Thyroid gland (tissue), 4 donors: ENCODE results near the gene DHX58. TPM values are rescaled to one million over a fixed set of nuclear protein-coding genes. Genes with fewer than 3 reads are reported as not detected.
A peak's percentile ranks its signal among the peaks of the same experiment; 100 is the strongest.

Experiments used
- DNase-seq, 2 donors: peaks; one replicate each; pipeline ENCODE4 v3.0.0-alpha.2; 2019
- H3K27ac ChIP-seq, 3 donors: fragments of 200-600 bp; sonication (generic); 1 replicate in 2 of 3; 2 replicates in 1 of 3; pipeline ENCODE4 v1.5.1; 2016 to 2019; ENCODE audit warnings: mild to moderate bottlenecking in 1 of 3, moderate library complexity in 1 of 3
- H3K27me3 ChIP-seq: fragments of 200-600 bp; sonication (generic); one replicate; pipeline ENCODE4 v1.5.1; 2019
- H3K36me3 ChIP-seq, 2 donors: fragments of 200-600 bp; sonication (generic); one replicate each; pipeline ENCODE4 v1.5.1; 2016 to 2019
- H3K4me1 ChIP-seq, 2 donors: fragments of 200-600 bp; sonication (generic); one replicate each; pipeline ENCODE4 v1.5.1; 2017 to 2019
- H3K4me3 ChIP-seq, 3 donors: fragments of 200-600 bp; sonication (generic); replicated peaks in 1 of 3; 1 replicate in 2 of 3; 2 replicates in 1 of 3; pipeline ENCODE4 v1.5.1; 2016; ENCODE audit warnings: mild to moderate bottlenecking in 1 of 3
- H3K9me3 ChIP-seq: fragments of 200-600 bp; sonication (generic); one replicate; pipeline ENCODE4 v1.5.1; 2017
- POLR2A ChIP-seq, 2 donors: fragments of 450-650 bp; IDR thresholded peaks; one replicate each; pipeline ENCODE4 v1.6.1; 2017; ENCODE audit warnings: antibody characterized with exemption in 2 of 2, mild to moderate bottlenecking in 2 of 2, moderate library complexity in 1 of 2
- WGBS, 2 donors: methylation state at CpG; one replicate each; pipeline ENCODE4 v1.1.5; 2017; 5-methylcytosine and 5-hydroxymethylcytosine counted together
- intact Hi-C: fragments of 100-400 bp; cut with DNase I; formaldehyde crosslinking; loops from one replicate; pipeline ENCODE4 v1.15.1; 2023
- total RNA-seq, 4 donors: library from RNA; depleted of rRNA; stranded (reverse); fragments of >200 nt; gene quantifications; one replicate each; pipeline ENCODE4 v1.2.3, GENCODE V29; 2016
- TF ChIP-seq, protein P1 (sequence below), 6 experiments: fragments of 200-600 bp in 3 of 6; fragments of 450-650 bp in 3 of 6; sonication (generic) in 3 of 6; IDR thresholded peaks; one replicate each; pipeline ENCODE4 v1.5.1; 2016 to 2019; ENCODE audit warnings: antibody characterized with exemption in 6 of 6, mild to moderate bottlenecking in 2 of 6, inconsistent platforms in 1 of 6, moderate library complexity in 1 of 6

The DHX58 gene
- total RNA-seq, 4 donors from 2014 or later = 6.4 to 12.9 (median 9.7) TPM

GRCh38 chr17:42067371-42068091 is 45.0 kb downstream of the DHX58 start:
- TF ChIP-seq, protein P1, sequence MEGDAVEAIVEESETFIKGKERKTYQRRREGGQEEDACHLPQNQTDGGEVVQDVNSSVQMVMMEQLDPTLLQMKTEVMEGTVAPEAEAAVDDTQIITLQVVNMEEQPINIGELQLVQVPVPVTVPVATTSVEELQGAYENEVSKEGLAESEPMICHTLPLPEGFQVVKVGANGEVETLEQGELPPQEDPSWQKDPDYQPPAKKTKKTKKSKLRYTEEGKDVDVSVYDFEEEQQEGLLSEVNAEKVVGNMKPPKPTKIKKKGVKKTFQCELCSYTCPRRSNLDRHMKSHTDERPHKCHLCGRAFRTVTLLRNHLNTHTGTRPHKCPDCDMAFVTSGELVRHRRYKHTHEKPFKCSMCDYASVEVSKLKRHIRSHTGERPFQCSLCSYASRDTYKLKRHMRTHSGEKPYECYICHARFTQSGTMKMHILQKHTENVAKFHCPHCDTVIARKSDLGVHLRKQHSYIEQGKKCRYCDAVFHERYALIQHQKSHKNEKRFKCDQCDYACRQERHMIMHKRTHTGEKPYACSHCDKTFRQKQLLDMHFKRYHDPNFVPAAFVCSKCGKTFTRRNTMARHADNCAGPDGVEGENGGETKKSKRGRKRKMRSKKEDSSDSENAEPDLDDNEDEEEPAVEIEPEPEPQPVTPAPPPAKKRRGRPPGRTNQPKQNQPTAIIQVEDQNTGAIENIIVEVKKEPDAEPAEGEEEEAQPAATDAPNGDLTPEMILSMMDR (IDR thresholded peaks at IDR 0.05) = peak; percentile 74 to 89 (median 79)
- TF ChIP-seq POLR2A (IDR thresholded peaks at IDR 0.05) = no peak
- H3K4me3 ChIP-seq = no peak overlapping the region
- intact Hi-C loops = loop anchor here (5.0 kb wide), 1 partner anchor 50 kb away; no protein-coding TSS in a partner anchor
- DNase-seq = peak; percentile 54 to 58
- H3K36me3 ChIP-seq = no peaks in the 10 kb centered on the region
- H3K27me3 ChIP-seq = peaks cover 4% of the 10 kb centered on the region
- no peaks in the 10 kb centered on the region for H3K9me3 ChIP-seq
- peaks cover 0 to 8% of the 10 kb centered on the region in 2 donors for H3K4me1 ChIP-seq
- H3K27ac ChIP-seq = no peak overlapping the region
- 47 to 60% methylated on average over 9 to 12 of the region's 12 CpGs for WGBS, 2 donors

GRCh38 chr17:42065201-42065600 is 47.3 kb downstream of the DHX58 start:
- intact Hi-C loops = loop anchor here (5.0 kb wide), 1 partner anchor 52 kb away; no protein-coding TSS in a partner anchor
- WGBS, 2 donors = 71 to 93% methylated on average over 2 of the region's 2 CpGs
- no peak for DNase-seq
- H3K9me3 ChIP-seq = no peaks in the 10 kb centered on the region
- no peak overlapping the region for H3K27ac ChIP-seq
- H3K27me3 ChIP-seq = no peaks in the 10 kb centered on the region
- H3K36me3 ChIP-seq = no peaks in the 10 kb centered on the region
- H3K4me1 ChIP-seq = no peaks in the 10 kb centered on the region
- TF ChIP-seq, protein P1 (IDR thresholded peaks at IDR 0.05) = no peak
- TF ChIP-seq POLR2A (IDR thresholded peaks at IDR 0.05) = no peak
- H3K4me3 ChIP-seq = no peak overlapping the region

GRCh38 chr17:42062681-42063080 is 49.8 kb downstream of the DHX58 start:
- intact Hi-C loops = no loop called here
- no peak overlapping the region for H3K27ac ChIP-seq
- no peaks in the 10 kb centered on the region for H3K36me3 ChIP-seq
- H3K4me3 ChIP-seq = no peak overlapping the region
- no peaks in the 10 kb centered on the region for H3K9me3 ChIP-seq
- TF ChIP-seq POLR2A (IDR thresholded peaks at IDR 0.05) = no peak
- TF ChIP-seq, protein P1 (IDR thresholded peaks at IDR 0.05) = no peak
- H3K27me3 ChIP-seq = no peaks in the 10 kb centered on the region
- DNase-seq = no peak
- 86 to 90% methylated on average over 3 to 14 of the region's 14 CpGs for WGBS, 2 donors
- no peaks in the 10 kb centered on the region for H3K4me1 ChIP-seq

GRCh38 chr17:42061646-42062487 is 50.6 kb downstream of the DHX58 start:
- H3K36me3 ChIP-seq = no peaks in the 10 kb centered on the region
- H3K4me1 ChIP-seq = no peaks in the 10 kb centered on the region
- intact Hi-C loops = no loop called here
- H3K4me3 ChIP-seq = no peak overlapping the region
- no peak overlapping the region for H3K27ac ChIP-seq
- H3K27me3 ChIP-seq = no peaks in the 10 kb centered on the region
- DNase-seq = no peak
- TF ChIP-seq POLR2A (IDR thresholded peaks at IDR 0.05) = no peak
- TF ChIP-seq, protein P1 (IDR thresholded peaks at IDR 0.05) = no peak
- 65 to 67% methylated on average over 4 to 5 of the region's 5 CpGs for WGBS, 2 donors
- no peaks in the 10 kb centered on the region for H3K9me3 ChIP-seq

- H3K27me3 ChIP-seq = no peaks in the 10 kb centered on the region
- no peak for DNase-seq
- H3K4me3 ChIP-seq = no peak overlapping the region
- no peaks in the 10 kb centered on the region for H3K9me3 ChIP-seq
- H3K27ac ChIP-seq = no peak overlapping the region
- H3K36me3 ChIP-seq = no peaks in the 10 kb centered on the region
- 89 to 90% methylated on average over 4 of the region's 4 CpGs for WGBS, 2 donors
- intact Hi-C loops = no loop called here
- H3K4me1 ChIP-seq = no peaks in the 10 kb centered on the region
- no peak for TF ChIP-seq POLR2A (IDR thresholded peaks at IDR 0.05)
- TF ChIP-seq, protein P1 (IDR thresholded peaks at IDR 0.05) = no peak
Observed at GRCh38 chr17:42060231-42060630, 52.3 kb downstream of the DHX58 start.
